ENCODE results near the gene PNPLA3.
"Not testable (repeated sequence)": the region's sequence is repeated elsewhere in the genome, so short reads cannot be mapped to it uniquely, and the experiment has no call there.

Gene PNPLA3

DNA sequence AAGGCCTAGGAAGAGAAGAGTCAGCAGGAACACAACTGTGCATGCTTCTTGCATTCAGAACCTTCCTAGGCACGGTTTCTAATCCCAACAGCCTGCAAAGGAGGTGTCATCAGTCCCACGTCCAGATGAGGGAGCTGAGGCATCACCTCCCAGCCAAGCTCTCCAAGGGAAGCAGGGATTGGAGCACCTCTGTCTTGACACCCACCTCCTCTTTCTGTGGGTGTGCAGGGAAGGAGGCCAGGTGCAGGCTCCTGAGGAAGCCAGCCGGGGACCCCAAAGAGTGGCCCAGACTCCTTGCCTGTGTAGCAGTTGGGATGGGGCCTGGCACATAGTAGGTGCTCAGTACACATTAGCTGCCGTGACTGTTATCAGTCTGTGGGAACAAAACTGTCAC is 33.7 kb upstream of the PNPLA3 start:
- DNase-seq, result no peak

DNA sequence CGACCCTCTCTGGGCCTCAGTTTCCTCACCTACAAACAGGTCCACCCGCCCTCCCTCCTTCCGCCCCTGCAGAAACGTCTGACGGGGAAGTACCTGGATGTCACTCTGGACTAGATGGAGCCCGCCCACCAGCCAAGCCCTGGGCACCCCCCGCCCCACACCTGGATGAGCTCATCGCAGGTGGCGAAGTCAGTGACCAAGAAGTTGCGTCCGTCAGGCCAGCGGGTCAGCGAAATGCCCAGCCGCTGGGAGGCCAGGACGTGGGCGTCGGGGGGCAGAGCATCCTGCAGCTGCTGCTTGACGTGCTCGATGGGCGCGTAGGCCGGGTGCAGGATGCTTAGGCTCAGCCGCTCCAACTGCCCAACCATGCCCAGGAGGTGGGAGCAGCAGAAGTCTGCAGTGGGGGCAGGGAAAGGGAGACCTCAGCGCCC is 32.7 kb upstream of the PNPLA3 start:
- DNase-seq, result no peak

DNA sequence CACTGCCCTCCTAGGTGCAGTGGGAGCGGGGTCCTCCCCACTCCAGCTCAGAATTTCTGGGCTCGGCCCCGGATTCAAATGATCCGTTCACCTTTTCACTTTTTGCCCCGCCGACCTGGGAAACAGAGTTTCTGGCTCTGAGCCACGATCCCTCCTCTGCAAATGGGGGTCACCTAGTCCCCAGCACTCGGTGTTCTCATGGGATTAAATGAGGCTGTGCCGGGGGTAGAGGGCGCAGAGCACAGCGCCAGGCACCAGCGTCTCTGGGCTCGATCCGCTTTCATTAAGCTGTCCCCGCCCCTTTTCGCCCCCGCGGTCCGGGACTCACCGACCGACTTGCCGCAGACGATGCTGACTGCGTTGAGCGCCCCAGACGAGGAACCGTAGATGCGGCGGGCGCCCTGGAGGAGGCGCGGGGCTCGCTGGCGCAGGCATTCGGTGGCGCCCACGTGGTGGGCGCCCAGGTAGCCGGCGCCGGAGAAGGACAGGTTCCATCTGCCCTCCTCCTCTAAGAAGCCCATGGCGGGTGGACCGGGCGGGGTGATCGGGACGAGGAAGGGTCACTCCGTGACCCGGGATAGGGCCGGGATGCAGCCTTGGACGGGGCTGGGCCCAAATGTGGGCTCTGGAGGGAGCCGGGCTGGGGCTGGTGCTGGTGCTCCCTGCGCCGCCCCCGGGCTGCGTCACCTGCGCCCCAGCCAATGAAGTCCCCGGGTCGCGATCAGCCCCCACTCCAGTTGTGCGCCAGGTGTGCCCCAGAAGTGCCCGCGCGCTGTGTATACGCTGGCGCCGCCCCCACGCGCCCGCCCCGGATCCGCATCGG is 32.0 kb upstream of the PNPLA3 start, which contains the start of gene PNPLA5:
PNPLA5 (minus strand) TSS at position 654 of the 823 bp plus-strand sequence; CDS start at position 521, 133 bp downstream.
- DNase-seq, result no peak

DNA sequence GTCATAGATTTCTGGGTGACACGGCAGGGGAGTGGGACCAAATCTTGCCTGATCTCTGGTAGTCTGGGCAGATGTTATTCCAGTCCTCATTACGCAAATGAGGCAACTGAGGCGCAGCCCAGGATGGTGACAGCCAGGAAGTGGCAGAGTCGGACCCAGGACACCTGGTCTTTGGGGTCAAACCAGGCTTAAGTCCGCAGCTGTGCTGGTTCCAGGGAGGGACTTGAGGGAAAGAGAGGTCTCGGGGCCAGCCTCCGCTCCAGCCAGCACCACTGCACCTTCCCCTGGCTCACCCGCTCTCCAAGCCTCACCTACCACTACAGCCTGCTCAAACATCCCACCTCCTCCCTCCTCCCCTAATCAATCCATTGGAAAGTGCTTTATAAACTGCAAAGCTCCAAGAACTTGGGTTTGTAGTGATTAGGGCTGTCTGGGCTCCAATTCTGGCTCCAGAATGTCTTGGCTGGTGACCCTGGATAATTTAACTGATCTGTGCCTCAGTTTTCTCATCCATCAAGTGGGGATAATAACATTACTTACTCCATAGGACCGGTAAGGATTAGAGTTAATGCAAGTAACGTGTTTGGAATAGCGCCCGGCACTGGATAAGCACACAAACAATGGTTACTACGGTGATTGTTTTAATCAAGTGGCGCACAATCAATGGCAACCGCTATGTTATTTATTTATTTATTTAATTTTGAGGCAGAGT is 31.3 kb upstream of the PNPLA3 start:
- DNase-seq, result no peak

DNA sequence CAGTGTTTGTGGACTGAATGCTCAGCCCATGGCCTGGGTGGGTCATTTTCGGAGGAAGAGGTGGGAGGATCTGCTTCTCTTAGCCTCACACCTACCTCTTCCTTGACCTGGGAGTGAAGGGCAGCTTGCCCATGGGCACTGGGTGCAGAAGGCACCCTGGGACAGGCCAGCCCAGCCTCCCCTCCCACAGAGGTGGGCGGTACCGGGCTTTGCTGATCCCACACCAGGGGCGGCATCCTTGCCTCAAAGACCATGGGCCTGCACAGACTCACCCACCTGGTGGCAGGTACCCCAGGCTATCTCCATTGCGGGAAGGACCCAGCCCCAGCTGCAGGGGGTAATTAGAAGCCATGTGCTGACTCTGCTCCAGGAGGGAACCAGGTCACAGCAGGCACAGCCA is 30.3 kb upstream of the PNPLA3 start:
- no peak for DNase-seq

DNA sequence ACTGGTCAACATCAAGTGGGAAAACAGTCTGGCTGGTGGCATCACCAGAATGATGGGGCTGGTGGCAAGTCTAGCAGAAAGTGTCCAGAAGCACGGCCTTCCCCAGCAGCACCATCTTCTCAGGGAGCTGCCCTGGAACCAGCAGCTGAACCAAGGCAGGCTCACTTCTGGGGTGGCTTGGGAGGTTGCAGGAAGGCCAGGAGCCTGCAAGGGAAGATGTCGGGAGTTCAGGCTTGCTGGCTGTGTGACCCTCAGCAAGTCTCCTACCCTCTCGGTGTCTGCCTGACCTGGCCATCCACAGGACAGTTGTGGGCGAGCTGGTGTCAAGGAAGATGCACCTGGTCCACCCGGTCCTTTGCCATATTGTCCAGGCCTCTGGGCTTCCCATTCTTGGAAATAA is 29.5 kb upstream of the PNPLA3 start:
- no peak for DNase-seq

DNA sequence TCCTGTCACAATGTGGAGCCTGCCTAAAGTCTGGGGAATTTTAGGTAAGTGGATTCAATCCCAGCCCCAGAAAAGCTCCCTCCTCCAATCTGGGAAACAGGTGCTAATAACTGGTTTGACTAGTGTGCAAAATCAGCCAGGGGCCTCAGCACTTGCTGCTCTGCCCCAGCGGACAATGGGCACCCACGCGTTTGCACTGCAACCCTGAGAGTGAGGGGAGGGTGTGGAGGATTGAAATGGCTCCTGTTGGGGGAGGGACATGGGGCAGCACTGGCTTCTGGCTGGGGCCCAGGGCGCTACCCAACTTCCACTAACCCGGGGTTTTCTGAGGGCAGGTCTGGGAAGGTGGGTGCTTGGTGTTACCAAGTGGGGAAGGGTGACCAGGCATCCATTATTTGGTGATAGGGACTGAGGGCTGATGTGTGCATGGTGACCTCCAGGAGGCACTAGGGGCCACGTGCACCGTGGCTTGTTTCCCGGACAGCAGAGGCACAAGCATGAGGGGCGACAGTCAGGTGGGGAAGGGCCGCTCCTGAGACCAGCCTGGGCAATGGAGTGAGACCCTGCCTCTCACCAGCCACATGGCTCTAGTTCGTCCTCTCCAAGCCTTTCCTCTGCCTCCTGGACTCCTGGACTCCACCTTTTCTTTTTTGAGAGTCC is 27.5 kb upstream of the PNPLA3 start:
- no peak for DNase-seq

DNA sequence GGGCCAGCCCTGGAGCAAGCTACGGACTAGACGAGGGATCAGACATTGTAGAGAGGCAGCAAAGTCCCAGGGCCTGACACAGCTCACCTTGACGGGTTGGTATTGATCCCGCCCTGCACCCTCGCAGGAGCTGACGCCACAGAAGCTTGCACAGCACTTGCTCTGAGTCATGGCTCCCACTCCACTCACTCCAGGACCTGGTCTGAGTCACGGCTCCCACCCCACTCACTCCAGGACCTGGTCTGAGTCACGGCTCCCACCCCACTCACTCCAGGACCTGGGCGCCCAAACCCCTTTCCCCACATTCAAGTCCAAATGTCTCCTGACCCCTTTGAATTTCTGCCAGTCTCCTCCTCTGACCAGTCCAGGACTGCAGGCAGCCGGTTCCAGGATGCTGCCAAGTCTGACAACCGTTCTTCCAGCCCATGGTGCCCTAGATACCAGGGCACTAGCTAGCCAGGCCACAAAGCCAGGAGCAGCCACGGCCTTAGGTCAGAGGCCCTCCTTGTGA is 25.8 kb upstream of the PNPLA3 start:
- DNase-seq, result no peak

DNA sequence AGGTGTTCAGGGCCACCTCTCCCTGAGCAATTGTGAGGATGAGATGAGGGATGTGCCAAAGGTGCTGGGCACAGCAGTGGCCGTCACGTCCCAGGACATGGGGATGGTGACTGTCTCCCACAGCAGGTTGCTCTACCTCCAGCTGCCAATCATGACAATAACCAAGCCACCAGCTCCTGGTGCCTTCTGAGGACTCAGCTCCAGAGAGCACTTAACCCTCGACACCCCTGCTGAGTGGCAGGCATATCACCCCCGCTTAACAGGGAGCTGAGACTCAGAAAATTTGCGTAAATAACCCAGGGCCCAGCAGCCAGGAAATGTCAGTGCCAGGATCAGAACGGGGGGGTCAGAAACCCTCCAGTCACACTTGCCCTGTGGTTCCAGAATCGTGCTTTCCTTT is 23.4 kb upstream of the PNPLA3 start:
- DNase-seq, result no peak

DNA sequence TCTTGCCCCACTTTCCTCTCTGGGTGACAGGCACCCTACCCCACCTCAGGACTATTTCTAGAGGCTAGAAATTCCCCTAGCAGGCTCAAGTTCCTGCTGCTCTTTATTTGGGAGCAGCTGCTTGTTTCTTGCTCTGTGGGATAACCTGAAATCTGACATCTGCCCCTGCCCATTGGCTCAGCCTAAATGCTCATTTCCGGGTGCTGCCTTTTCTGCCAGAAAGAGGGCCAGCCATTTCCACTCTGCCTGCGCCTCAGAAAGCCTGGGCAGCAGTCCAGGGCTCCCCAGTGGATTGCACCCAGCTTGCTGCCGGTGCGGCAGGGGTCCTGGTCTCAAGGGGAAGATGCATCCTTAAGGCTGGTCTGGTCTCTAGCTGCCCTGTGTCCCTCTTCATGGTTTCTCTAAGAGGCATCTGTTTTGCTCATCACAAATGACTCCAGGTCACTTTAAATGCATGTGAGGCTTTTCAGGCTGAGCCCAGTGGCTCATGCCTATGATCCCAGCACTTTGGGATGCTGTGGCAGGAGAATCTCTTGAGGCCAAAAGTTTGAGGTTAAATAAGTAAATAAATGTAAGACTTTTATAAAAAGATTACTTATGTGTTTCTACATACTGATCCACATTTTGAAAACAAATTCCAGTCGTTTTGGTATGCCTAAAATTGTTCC is 21.5 kb upstream of the PNPLA3 start:
- DNase-seq, result no peak

DNA sequence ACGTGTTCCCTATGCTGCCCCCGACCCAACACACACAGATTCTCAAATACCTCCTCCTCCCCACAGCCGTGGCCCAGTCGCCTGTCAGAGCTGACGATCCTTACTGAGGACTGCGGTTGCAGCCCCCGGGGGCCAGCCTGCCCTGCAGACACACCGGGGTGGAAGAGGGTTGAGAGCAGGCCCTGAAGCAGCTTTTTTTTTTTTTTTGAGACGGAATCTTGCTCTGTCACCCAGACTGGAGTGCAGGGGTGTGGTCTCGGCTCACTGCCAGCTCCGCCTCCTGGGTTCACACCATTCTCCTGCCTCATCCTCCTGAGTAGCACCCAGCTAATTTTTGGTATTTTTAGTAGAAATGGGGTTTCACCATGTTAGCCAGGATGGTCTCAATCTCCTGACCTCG is 20.6 kb upstream of the PNPLA3 start:
- DNase-seq, result not testable (repeated sequence)

DNA sequence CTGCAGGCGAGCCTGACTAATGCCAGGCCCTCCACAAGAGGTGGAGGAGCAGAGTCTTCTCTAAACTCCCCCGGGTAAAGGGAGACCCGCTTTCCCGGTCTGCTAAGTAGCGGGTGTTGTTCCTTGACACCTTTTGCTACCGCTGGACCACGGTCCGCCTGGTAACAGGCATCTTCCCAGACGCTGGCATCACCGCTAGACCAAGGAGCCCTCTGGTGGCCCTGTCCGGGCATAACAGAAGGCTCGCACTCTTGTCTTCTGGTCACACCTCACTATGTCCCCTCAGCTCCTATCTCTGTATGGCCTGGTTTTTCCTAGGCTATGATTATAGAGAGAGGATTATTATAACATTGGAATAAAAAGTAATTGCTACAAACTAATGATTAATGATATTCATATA is 19.2 kb upstream of the PNPLA3 start:
- DNase-seq, result not testable (repeated sequence)

DNA sequence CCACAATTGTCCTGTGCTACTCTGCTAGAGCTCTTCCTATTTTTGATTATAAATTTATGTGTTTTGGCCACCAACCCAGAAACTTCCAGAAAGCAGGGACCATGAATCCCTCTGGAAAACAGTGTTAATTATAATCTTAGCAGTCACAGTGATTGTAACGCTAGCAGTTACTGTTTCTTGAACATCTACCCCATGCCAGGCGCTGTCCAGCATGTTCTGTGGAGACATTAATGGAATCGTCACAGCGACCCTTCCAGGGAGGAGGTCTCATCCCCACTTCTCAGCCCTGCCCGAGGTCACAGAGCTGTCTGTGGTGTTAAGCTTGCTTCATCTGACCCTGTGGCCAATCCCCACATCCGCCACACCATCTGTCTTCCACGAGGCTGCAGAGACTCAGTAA is 17.9 kb upstream of the PNPLA3 start:
- no peak for DNase-seq

DNA sequence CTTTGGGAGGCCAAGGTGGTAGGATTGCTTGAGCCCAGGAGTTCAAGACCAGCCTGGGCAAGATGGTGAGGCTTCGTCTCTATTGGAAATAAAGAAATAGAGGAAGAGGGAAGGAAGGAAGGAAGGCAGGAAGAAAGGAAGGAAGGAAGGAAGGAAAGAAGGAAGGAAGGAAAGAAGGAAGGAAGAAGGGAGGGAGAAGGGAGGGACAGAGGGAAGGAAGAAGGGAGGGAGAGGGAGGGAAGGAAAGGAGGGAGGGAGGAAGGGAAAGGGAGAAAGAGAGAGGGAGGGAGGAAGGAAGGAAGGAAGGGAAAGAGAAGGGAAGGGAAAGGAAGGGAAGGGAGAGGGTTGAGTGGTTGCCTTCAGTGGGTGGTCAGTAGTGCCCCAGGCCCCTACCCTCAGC is 13.9 kb upstream of the PNPLA3 start:
- DNase-seq, result no peak

DNA sequence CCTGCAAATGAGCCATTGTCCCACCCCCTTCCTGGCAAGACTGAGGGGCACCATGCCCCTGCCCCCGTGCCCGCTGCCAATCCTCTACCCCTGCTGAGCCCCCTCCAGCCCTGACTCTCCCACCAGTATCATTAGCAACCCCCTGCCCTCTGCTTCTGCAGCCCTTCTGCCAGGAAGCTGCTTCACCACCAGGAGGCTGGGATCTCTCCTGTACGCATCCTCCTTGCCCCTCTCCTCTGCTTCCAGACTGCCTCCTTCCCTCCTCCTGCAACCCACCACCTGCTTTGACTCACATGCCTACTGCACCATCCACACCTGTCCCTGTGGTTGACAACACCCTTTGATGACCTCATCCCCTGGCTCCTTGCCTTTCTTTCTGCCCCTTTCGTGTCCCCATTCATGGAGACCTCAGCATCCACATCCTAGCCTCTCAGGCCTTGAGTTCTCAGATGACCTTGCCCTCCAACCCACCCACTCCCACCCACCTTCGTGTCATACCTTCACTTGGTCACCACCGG is 13.4 kb upstream of the PNPLA3 start:
- no peak for DNase-seq

DNA sequence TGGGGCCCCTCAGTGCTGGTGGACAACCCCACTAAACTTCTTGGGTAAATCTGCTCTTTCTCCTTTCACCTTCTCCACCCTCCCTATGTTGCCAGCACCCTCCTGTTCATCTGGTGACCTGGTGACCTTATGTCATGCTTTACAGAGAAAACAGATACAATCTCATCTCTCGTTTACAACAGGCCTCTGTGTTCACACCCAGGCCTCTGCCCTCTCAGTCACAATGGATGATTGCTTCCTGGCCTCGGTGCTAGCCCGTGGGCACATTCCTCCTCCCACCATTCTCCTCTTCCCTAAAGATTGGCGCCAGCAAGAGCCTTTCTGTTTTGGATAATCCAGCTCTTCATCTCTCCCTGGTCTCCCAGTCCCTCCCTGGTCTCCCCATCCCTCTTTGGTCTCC is 12.3 kb upstream of the PNPLA3 start:
- DNase-seq, result no peak

DNA sequence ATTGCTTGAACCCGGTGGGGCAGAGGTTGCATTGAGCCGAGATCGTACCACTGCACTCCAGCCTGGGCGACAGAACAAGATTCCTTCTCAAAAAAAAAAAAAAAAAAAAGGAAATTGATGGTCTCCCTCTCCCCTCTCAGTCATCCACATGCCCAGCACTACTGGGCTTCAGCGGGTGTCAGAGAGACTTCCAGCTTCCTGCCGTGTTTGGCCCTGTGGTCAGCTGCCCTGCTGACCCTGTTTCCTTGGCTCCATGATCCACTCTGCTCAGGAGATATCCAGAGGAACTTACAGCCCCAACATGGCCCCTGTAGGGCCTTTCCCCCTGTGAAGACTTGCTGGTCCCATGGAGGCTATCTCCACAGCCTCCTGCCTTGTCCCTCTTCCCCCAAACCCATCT is 6.1 kb upstream of the PNPLA3 start:
- no peak for DNase-seq

DNA sequence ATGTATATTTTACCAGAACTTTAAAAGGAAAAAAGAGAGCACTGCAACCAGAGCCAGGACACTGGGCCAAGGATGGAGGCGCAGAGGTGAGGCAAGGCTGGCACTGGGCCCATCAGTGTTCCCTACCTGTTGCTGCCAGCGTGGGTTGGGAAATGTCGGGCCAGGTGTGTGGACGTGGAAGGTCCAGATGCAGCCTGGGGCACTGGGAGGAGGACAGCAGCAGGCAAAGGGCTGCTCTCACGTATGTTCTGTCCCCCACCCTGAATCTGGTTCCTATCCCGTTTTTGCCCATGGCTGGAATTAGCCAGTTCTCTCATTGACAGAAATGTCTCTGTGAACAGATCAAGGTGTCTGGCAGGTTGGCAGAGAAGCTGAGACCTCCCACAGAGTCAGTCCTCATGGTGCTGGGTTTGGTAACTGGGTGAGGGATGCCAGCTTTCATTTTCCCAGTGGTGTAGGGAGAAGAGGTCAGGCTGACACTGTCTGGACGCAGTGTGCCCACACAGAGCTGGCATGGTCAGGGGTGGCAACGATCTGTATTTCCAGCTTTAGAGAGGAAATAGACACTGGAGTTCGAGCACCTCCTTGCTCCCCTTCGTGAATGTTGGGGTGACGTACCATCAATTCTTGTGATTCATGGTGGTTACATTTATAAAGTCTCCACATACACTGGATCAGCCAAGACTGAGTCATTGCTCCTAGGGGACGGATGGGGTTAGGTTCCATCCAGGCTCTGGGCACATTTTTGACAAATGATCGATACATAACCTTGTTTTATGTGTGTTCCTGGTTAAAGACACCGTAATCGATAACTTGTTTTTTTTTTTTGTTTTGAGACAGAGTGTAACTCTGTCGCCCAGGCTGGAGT is 4.3 kb upstream of the PNPLA3 start:
- DNase-seq, result no peak

DNA sequence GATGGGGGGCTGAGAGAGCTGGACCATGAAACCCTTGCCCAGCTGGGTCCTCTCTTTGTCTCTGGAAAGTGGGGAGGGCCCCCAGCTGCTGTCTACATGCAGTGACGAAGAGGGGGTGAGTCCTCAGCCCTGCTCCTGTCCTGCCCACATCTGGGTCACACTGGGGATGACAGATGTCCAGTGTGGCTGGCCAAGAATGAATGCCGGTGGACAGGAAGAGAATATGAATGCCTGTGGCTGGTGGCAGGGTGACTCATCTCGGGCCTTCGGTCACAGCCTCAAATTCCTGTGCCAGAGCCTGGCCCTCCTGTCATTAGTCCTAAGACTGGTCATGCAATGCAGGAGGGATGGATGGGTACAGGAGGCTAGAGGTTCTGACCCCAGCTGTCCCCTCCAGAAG is 2.2 kb upstream of the PNPLA3 start:
- no peak for DNase-seq

DNA sequence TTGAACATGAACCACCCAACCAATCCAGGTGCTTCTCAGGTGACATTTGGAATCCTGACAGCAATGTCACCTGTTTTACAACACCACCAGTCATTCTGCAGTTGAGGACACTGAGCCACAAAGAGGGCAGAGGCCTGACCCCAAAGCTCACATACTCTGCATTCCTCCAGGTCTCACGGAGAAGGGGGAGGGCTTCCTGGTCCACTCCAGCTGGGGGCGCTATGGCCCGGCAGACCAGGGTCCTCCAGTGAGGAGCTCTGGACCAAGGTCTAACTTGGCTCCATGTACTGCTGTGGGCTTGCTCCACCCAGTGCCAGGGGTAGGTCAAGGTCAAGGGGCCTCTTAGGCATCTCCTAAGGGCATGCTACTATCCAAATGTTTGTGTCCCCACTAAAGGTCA is 1.5 kb upstream of the PNPLA3 start:
- no peak for DNase-seq

DNA sequence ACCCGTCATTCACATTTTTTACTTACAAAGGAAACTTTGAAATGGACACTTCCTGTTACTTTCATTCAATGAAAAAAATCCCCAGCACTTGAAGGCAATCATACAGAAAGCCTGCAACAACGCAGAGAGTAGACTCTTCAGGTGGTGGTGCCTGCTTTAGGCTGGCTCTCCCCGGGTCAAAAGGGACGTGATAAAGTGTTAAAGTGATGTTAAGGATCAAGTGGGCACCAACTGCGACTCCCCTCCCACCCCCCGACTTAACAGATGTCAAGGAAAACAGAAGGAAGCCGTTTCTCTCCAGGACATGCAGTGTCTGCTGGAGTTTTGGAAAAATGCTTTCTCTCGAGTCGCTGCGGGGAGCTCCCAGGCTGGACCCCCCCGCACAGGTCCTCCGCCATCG is 414 bp upstream of the PNPLA3 start:
- DNase-seq, result no peak

DNA sequence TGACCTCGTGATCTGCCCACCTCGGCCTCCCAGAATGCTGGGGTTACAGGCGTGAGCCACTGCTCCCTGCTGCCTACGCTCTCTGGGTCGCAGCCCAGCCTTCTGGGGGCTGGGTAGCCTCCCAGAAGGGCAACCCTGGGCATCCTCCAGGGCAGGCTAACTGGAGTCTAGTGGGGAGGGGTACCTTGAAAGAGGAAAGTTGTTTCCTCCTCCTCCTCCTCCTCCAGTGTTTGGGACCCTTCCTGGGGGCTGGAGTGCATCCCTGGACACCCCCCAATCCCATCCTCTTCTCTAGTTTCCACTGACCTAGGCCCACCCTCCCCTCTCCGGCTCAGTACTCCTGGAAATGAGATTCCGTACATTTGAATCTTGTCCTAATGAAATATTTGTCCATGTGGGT is 1.3 kb downstream of the PNPLA3 start:
- no peak for DNase-seq

Data from NCI-H2107 (cell line).